HG03159 (cell line): ENCODE measurements around the gene C6orf89.
A peak's percentile ranks its signal among the peaks of the same experiment; 100 is the strongest.
"Not testable (repeated sequence)": the region's sequence is repeated elsewhere in the genome, so short reads cannot be mapped to it uniquely, and the experiment has no call there.

ENCODE experiments used
- ATAC-seq: cut with Tn5 transposase; IDR thresholded peaks from one replicate; pipeline ENCODE4 v1.9.1; 2021; ENCODE audit warnings: mild to moderate bottlenecking, moderate library complexity; ENCODE audit not compliant: unreplicated experiment

Gene C6orf89

DNA sequence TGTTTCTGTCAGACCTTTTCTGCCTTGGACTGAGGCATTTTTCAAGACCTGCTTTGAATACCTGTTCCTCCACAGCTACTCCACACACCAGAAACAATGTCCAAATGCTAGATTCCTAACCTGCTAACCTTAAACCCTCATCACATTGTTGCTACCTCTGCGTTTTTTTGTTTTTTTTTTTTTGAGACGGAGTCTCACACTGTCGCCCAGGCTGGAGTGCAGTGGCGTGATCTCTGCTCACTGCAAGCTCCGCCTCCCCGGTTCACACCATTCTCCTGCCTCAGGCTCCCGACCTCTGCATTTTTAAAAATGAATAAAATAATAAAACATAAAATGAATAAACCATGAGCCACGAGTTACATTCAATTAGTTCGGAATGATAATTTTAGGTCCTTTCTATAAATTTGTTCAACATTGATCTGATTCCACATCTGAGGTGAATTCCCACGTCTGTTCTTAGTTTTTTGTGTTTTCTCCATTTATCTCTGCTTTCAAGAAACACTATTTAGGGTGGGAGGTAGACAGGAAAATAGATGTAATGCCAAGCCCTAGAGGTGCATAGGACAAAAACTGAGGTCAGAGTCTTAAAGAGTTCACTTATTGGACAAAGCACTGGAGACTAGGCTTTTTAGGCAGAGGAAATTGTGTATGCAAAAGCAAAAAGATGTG is 1.3 kb downstream of the C6orf89 start:
- ATAC-seq = no peak

DNA sequence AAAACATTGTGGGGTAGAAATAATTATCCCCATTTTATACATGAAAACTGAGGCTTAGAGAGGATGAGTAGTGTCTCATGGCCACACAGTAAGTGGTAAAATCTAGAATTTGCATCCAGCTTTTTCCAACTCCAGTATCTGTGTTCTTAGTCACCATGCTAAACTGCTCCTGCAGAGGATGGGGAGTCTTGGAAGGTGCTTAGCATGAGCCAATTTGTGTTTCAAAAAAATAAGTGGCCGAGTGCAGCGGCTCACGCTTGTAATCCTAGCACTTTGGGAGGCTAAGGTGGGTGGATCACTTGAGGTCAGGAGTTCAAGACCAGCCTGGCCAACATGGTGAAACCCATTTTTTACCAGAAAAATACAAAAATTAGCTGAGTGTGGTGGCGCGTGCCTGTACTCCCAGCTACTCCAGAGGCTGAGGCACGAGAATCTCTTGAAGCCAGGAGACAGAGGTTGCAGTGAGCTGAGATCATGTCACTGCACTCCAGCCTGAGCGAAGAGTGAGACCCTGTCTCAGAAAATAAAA is 2.4 kb downstream of the C6orf89 start:
- ATAC-seq = no peak

- no peak for ATAC-seq
These were observed 3.1 kb downstream of the C6orf89 start for GRCh38 chr6:36888654-36889481.

GRCh38 chr6:36890112-36890663 is 4.4 kb downstream of the C6orf89 start:
- ATAC-seq = no peak

DNA sequence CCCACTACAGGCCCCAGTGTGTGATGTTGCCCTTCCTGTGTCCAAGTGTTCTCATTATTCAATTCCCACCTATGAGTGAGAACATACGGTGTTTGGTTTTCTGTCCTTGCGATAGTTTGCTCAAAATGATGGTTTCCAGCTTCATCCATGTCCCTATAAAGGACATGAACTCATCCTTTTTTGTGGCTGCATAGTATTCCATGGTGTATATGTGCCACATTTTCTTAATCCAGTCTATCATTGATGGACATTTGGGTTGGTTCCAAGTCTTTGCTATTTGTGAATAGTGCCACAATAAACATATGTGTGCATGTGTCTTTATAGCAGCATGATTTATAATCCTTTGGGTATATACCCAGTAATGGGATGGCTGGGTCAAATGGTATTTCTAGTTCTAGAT is 5.4 kb downstream of the C6orf89 start:
- not testable (repeated sequence) for ATAC-seq

GRCh38 chr6:36893976-36894932 is 8.5 kb downstream of the C6orf89 start:
- no peak for ATAC-seq

- ATAC-seq = no peak
These were observed 11.9 kb downstream of the C6orf89 start for GRCh38 chr6:36897609-36898008.

DNA sequence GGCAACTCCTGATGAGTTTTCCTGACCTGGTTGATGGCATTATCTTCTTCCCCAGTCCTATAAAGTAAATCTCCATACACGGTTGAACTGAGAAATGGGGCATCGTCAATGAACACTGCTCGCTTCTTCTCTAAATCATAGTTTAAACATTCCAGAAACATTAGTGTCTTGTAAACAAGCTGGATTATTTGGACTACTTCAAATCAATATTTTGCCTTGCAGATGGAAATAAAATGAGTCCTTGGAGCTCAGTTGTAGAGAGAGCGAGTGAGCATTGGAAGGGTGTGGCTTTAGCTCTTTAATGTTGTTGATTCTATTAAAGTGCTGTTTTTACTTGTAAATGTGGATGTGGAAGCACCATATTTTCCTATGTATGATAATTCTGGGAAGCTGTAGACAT is 18.4 kb downstream of the C6orf89 start:
- no peak for ATAC-seq

DNA sequence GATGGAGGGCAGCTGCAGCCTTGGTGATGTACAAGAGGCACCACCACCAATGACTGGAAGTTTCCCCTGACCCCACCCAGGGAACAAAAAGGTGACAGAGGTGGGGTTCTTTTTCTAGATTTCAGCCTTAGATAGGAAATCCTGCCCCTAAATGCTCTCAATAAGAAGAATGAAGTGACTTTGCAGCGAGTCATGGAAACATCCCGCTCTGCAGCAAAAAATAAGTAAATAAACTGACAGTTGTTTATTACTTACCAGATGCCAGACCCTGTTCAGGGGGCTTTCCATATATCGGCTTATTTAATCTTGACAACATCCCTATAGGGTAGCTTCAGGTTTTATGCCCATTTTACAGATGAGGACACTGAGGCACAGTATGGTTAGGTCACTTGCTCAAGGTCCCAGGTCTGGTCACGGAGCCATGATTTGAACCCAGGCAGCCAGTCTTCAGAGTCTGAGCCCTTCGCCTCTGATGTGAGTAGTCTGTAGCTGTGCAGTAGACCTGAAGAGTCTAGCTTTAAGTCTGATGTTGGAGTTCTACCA is 19.2 kb downstream of the C6orf89 start:
- ATAC-seq = no peak

DNA sequence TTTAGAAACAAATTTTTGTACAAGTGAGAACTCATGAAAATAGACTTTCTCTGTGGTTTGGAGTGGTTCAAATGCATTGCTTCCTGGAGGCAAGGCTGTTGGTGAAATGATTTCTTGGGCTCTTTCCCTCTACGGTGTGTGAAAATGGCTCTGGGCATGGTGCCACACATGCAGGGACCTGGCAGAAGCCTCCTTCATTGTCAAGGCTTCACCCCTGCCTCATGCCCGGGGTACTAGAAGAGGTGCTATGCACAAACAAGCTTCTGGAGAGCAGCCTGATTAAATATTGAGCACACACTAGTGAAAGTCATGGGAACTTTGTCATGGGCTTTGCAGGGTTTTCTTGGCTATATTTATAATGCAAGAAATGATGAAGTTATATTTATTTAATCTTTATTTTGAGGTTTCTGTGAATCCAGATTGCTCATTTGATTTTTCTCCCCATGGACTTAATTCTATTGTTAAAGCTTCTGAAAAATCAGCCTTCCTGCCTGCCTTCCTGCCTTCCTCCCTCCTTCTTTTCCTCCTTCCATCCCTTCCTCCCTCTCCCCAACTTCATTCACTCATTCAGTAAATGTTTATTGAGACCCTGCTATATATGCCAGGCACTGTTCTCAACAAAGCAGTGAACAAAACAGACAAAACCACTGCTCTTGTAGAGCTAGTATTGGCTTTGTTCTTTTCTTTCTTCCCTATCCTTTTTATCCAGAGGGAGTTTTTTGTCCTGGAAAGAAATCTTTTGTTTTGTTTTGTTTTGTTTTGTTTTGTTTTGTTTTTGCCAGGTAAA is 21.0 kb downstream of the C6orf89 start:
- ATAC-seq = no peak

- no peak for ATAC-seq
These were observed 22.0 kb downstream of the C6orf89 start for GRCh38 chr6:36907781-36908180.

DNA sequence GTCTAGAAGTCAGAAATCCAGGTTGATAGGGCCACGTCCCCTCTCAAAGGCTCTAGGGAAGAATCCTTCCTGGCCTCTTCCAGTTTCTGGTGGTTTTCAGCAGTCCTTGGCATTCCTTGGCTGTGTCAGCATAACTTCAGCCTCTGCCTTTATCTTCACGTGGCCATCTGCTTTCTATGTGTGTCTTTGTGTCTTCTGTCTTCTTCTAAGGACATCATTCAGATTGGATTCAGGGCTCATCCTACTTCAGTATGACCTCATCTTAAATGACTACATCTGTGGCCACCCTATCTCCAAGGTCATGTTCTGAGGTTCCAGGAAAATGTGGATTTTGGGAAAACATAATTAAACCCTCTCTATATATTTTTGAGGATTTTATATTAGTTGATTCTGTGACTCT is 23.0 kb downstream of the C6orf89 start:
- ATAC-seq = no peak

- ATAC-seq = peak; percentile 26
These were observed 26.3 kb downstream of the C6orf89 start for GRCh38 chr6:36912030-36912454.

GRCh38 chr6:36912586-36912985 is 26.8 kb downstream of the C6orf89 start:
- ATAC-seq = peak; percentile 82

DNA sequence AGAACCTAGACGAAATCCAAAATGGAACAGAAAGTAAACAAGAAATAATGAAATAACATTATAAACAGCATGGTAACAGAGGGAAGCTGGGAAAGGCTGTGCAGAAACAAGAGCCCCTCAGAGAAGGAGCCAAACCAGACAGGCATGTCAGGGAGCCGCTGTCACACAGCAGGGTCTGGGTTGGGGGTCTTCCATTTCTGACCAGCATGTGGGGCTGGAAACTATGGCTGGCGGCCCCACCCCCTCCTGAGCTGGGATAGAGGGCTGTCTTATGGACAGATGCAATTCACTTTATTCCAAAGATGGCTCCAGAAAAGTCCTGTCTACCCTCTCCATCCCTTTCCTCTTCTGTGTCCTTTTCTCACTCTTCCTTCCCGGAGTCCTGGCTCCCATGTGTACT is 27.3 kb downstream of the C6orf89 start:
- peak; percentile 9 for ATAC-seq

GRCh38 chr6:36914227-36914794 is 28.6 kb downstream of the C6orf89 start:
- no peak for ATAC-seq

DNA sequence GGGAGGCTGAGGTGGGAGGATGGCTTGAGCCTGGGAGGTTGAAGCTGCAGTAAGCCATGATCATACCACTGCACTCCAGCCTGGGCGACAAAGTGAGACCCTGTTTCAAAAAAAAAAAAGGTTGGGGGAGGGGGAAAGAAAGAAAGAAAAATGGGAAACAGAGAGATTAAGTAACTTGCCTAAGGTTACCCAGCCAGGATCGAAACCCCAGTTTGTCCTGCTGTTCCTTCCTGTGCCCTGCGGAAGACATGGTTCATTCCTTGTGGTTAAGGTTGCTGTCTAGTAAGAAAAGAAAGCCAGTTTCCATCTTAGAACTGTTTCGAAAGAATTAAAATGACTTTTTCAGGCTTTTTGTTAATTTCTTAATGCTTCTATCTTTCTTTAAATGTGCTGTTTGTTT is 29.8 kb downstream of the C6orf89 start:
- ATAC-seq = no peak

DNA sequence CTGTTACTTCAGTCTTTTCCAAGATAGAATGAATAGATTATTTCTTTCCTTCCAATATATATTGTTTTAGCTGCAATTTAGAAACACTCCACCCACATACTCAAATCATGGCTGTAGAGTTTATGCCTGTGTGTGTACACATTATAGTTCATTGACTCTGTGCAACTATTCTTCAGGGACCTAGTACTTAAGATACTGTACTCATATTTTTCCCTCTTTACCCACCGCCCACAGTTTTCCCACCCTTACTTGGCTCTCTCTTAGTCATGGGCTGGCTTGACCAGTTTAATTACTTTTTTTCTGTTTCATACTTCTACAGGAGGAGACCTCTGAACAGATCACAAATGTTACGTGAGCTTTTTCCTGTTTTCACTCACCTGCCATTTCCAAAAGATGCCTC is 30.4 kb downstream of the C6orf89 start:
- ATAC-seq = no peak

DNA sequence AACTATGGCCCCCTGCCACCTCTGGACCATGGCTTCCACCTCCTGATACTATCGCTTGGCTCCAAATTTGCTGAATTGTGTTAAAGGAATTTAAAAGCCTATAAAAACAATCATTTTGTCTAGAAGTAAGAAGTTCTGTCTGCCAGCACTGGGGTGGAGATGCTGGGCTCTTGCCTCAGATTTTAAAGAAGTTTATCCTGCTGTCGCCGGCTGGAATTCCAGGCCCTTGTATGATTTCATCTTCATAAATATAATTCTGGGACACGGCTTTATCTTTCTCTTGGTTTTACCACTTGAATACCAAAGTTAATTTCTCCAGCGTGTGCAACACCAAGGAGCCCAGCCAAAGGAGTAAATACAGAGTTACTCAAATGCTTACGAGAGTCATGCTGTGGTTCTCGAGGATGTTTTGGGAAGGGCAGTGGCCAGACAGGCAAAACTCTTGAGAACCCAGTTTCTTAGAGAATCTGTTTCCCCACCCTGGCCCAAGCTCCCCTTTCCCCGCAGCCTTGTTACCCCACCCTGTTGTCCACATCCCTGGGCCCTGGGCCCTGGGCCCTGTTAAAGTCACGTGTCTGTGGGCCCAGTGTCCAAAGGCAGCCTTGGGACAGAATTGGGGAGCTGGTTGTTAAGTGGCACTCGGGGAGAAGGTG is 31.9 kb downstream of the C6orf89 start:
- ATAC-seq = no peak
